Measurements from ENCODE around the gene ABCE1. TPM values are rescaled to one million over a fixed set of nuclear protein-coding genes. Genes with fewer than 3 reads are reported as not detected.

Gene ABCE1
- total RNA-seq, 1 experiment from 2014 or later: 73.7 TPM

DNA sequence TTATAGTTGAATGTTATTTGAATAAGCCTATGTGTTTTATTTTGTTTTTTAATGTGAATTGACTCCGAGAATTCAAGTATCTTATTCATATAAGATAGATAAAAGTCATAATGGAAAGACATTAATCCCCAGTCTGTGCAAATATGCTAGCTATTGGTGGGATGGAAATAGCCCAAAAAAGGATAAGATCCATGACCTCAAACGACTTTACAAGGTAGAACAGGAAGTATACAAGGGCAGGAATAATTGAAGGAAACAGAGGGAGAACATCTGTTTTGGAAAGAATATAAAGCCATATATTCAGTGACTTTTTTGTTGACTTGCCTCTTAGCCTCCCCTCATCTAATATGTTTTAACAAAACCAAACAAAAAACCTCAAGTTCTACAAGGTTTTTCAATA, 9.0 kb downstream of the ABCE1 start:
- TF ChIP-seq TCF7L2 (IDR thresholded peaks at IDR 0.05; ENCODE audit: low read depth, low read length): no peak
- no peak for TF ChIP-seq POLR2AphosphoS5 (IDR thresholded peaks at IDR 0.05; ENCODE audit: low read depth, low read length)
- TF ChIP-seq, protein P1, sequence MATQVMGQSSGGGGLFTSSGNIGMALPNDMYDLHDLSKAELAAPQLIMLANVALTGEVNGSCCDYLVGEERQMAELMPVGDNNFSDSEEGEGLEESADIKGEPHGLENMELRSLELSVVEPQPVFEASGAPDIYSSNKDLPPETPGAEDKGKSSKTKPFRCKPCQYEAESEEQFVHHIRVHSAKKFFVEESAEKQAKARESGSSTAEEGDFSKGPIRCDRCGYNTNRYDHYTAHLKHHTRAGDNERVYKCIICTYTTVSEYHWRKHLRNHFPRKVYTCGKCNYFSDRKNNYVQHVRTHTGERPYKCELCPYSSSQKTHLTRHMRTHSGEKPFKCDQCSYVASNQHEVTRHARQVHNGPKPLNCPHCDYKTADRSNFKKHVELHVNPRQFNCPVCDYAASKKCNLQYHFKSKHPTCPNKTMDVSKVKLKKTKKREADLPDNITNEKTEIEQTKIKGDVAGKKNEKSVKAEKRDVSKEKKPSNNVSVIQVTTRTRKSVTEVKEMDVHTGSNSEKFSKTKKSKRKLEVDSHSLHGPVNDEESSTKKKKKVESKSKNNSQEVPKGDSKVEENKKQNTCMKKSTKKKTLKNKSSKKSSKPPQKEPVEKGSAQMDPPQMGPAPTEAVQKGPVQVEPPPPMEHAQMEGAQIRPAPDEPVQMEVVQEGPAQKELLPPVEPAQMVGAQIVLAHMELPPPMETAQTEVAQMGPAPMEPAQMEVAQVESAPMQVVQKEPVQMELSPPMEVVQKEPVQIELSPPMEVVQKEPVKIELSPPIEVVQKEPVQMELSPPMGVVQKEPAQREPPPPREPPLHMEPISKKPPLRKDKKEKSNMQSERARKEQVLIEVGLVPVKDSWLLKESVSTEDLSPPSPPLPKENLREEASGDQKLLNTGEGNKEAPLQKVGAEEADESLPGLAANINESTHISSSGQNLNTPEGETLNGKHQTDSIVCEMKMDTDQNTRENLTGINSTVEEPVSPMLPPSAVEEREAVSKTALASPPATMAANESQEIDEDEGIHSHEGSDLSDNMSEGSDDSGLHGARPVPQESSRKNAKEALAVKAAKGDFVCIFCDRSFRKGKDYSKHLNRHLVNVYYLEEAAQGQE (IDR thresholded peaks at IDR 0.05; ENCODE audit: insufficient read depth in 1 of 2, low read depth in 2 of 2, low read length in 1 of 2): no peak
- TF ChIP-seq SIN3A (IDR thresholded peaks at IDR 0.05; ENCODE audit: borderline replicate concordance, insufficient read depth, low read depth, low read length): no peak
- TF ChIP-seq, protein P2, sequence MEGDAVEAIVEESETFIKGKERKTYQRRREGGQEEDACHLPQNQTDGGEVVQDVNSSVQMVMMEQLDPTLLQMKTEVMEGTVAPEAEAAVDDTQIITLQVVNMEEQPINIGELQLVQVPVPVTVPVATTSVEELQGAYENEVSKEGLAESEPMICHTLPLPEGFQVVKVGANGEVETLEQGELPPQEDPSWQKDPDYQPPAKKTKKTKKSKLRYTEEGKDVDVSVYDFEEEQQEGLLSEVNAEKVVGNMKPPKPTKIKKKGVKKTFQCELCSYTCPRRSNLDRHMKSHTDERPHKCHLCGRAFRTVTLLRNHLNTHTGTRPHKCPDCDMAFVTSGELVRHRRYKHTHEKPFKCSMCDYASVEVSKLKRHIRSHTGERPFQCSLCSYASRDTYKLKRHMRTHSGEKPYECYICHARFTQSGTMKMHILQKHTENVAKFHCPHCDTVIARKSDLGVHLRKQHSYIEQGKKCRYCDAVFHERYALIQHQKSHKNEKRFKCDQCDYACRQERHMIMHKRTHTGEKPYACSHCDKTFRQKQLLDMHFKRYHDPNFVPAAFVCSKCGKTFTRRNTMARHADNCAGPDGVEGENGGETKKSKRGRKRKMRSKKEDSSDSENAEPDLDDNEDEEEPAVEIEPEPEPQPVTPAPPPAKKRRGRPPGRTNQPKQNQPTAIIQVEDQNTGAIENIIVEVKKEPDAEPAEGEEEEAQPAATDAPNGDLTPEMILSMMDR (IDR thresholded peaks at IDR 0.05): no peak
- Histone ChIP-seq H3K27me3 (ENCODE audit: control insufficient read depth, insufficient read depth, low read length) (no peaks in the 10 kb centered on the region), H3K27ac (ENCODE audit: low read length) (no peak overlapping the region), H3K4me3 (ENCODE audit: low read depth in 2 of 2, low read length in 2 of 2) (no peak overlapping the region), H3K36me3 (ENCODE audit: control insufficient read depth, insufficient read depth, low read length) (peaks cover 65% of the 10 kb centered on the region), H3K9me3 (ENCODE audit: control insufficient read depth, insufficient read depth, low read depth, low read length) (no peaks in the 10 kb centered on the region), H3K4me1 (ENCODE audit: control insufficient read depth, insufficient read depth, low read length) (no peaks in the 10 kb centered on the region)
- no peak for ATAC-seq
- DNase-seq (ENCODE audit: low read depth, low spot score): no peak
- ChIA-PET CTCF (no interaction called here), POLR2A (no interaction called here)
- intact Hi-C loops (cut with micrococcal nuclease; ENCODE audit: unreplicated experiment) (no loop called here), in situ Hi-C loops (cut with HindIII; ENCODE audit: low pct_unique_long_range_greater_than_20kb, low sequenced_read_pairs) (no loop called here)
- BruUV-seq (replicated peaks): no TSS peak

DNA sequence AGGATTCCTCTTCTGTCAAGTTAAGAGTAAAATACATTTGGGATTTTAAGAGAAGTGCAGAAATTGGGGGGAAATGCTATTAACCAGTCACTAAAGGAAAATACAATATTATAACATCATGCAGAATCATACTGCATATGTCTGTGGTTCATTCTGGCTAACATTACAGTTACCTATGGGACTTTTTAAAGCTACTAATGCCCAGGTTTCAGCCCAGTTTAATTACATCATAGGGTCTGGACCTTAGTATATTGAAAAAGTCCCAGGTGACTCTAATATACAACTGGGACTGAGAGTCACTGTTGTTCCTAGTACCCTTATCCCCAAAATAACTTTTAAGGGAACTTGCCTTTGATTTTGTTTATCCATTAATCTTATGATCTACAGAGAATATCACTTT, 10.0 kb downstream of the ABCE1 start:
- no peak for TF ChIP-seq SIN3A (IDR thresholded peaks at IDR 0.05; ENCODE audit: borderline replicate concordance, insufficient read depth, low read depth, low read length)
- BruUV-seq (replicated peaks): no TSS peak
- DNase-seq (ENCODE audit: low read depth, low spot score) (no peak), ATAC-seq (no peak)
- Histone ChIP-seq H3K4me1 (ENCODE audit: control insufficient read depth, insufficient read depth, low read length) (no peaks in the 10 kb centered on the region), H3K27ac (ENCODE audit: low read length) (no peak overlapping the region), H3K4me3 (ENCODE audit: low read depth in 2 of 2, low read length in 2 of 2) (no peak overlapping the region), H3K9me3 (ENCODE audit: control insufficient read depth, insufficient read depth, low read depth, low read length) (no peaks in the 10 kb centered on the region), H3K27me3 (ENCODE audit: control insufficient read depth, insufficient read depth, low read length) (no peaks in the 10 kb centered on the region), H3K36me3 (ENCODE audit: control insufficient read depth, insufficient read depth, low read length) (peaks cover 71% of the 10 kb centered on the region)
- intact Hi-C loops (cut with micrococcal nuclease; ENCODE audit: unreplicated experiment) (no loop called here), in situ Hi-C loops (cut with HindIII; ENCODE audit: low pct_unique_long_range_greater_than_20kb, low sequenced_read_pairs) (no loop called here)
- POLR2A ChIA-PET: no interaction called here
- CTCF ChIA-PET: no interaction called here

DNA sequence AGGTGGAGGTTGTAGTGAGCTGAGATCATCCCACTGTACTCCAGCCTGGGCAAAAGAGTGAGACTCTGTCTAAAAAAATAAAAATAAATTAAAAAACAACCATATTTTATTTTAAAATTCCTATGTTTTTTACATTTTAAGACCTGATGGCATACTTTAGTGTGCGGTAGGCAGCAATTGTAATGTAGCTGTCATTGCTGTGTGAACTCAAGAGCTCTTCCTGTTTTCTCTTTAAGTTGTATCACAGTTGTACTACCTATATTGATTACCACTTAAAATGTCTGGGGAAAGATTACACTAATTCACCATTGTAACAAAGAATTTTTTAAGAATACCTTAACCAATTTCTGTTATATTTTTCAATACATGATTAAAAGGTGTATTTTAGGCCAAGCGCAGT, 27.3 kb downstream of the ABCE1 start:
- in situ Hi-C loops (cut with HindIII; ENCODE audit: low pct_unique_long_range_greater_than_20kb, low sequenced_read_pairs): no loop called here
- H3K9me3 ChIP-seq (ENCODE audit: control insufficient read depth, insufficient read depth, low read depth, low read length): no peaks in the 10 kb centered on the region
- H3K4me3 ChIP-seq (ENCODE audit: low read depth in 2 of 2, low read length in 2 of 2): no peak overlapping the region
- no peak for DNase-seq (ENCODE audit: low read depth, low spot score)
- BruUV-seq (replicated peaks): no TSS peak
- no peak overlapping the region for H3K27ac ChIP-seq (ENCODE audit: low read length)
- no peak for ATAC-seq
- POLR2A ChIA-PET: interaction anchor here (0.6 kb wide), 1 partner anchor 27 kb away, joined by 3 read pairs; the partner anchor contains the start of genes ABCE1 and ANAPC10
- CTCF ChIA-PET: no interaction called here
- H3K27me3 ChIP-seq (ENCODE audit: control insufficient read depth, insufficient read depth, low read length): no peaks in the 10 kb centered on the region
- intact Hi-C loops (cut with micrococcal nuclease; ENCODE audit: unreplicated experiment): no loop called here
- peaks cover 50% of the 10 kb centered on the region for H3K36me3 ChIP-seq (ENCODE audit: control insufficient read depth, insufficient read depth, low read length)
- no peaks in the 10 kb centered on the region for H3K4me1 ChIP-seq (ENCODE audit: control insufficient read depth, insufficient read depth, low read length)
- TF ChIP-seq, protein P1 (IDR thresholded peaks at IDR 0.05; ENCODE audit: insufficient read depth in 1 of 2, low read depth in 2 of 2, low read length in 1 of 2): no peak
- TF ChIP-seq, protein P2 (IDR thresholded peaks at IDR 0.05): no peak
- TF ChIP-seq SIN3A (IDR thresholded peaks at IDR 0.05; ENCODE audit: borderline replicate concordance, insufficient read depth, low read depth, low read length): no peak
- no peak for TF ChIP-seq POLR2AphosphoS5 (IDR thresholded peaks at IDR 0.05; ENCODE audit: low read depth, low read length)
- TF ChIP-seq TCF7L2 (IDR thresholded peaks at IDR 0.05; ENCODE audit: low read depth, low read length): no peak

All from Panc1 (cell line).